Rectal smooth muscle tissue (tissue), 1 donor: Measurements from ENCODE around the gene CNTN1.
A peak's percentile ranks its signal among the peaks of the same experiment; 100 is the strongest.
"Not testable (repeated sequence)": the region's sequence is repeated elsewhere in the genome, so short reads cannot be mapped to it uniquely, and the experiment has no call there.

Source experiments
- H3K27ac ChIP-seq: one replicate; pipeline ENCODE4 v1.7.0; 2013; ENCODE audit warnings: low read depth, low read length, inconsistent platforms
- H3K27me3 ChIP-seq: one replicate; pipeline ENCODE4 v1.7.0; 2013; ENCODE audit warnings: low read length; ENCODE audit not compliant: control insufficient read depth, insufficient read depth
- H3K36me3 ChIP-seq: one replicate; pipeline ENCODE4 v1.7.0; 2013; ENCODE audit warnings: low read length; ENCODE audit not compliant: control insufficient read depth, insufficient read depth
- H3K4me1 ChIP-seq: one replicate; pipeline ENCODE4 v1.7.0; 2013; ENCODE audit warnings: low read length; ENCODE audit not compliant: control insufficient read depth, insufficient read depth
- H3K4me3 ChIP-seq: one replicate; pipeline ENCODE4 v1.7.0; 2013; ENCODE audit warnings: low read length
- H3K9ac ChIP-seq: one replicate; pipeline ENCODE4 v1.7.0; 2013; ENCODE audit warnings: low read length

The CNTN1 gene

GRCh38 chr12:41076114-41076513, 383.9 kb downstream of the CNTN1 start:
- Histone ChIP-seq H3K9ac (no peak overlapping the region), H3K4me3 (no peak overlapping the region), H3K27me3 (no peaks in the 10 kb centered on the region), H3K4me1 (no peaks in the 10 kb centered on the region), H3K36me3 (no peaks in the 10 kb centered on the region), H3K27ac (no peak overlapping the region)

- not testable (repeated sequence) for H3K4me3 ChIP-seq, H3K36me3 ChIP-seq, H3K9ac ChIP-seq, H3K4me1 ChIP-seq, H3K27me3 ChIP-seq, H3K27ac ChIP-seq
Observed at GRCh38 chr12:41081241-41081640, 389.0 kb downstream of the CNTN1 start.

GRCh38 chr12:41089438-41089837, 397.2 kb downstream of the CNTN1 start:
- no peak overlapping the region for H3K4me3 ChIP-seq

GRCh38 chr12:41092115-41092514, 399.9 kb downstream of the CNTN1 start:
- no peaks in the 10 kb centered on the region for H3K27me3 ChIP-seq
- no peaks in the 10 kb centered on the region for H3K4me1 ChIP-seq
- H3K4me3 ChIP-seq, result no peak overlapping the region
- H3K36me3 ChIP-seq, result no peaks in the 10 kb centered on the region
- H3K9ac ChIP-seq, result no peak overlapping the region
- no peak overlapping the region for H3K27ac ChIP-seq

More at GRCh38 chr12:41089438-41089837, 397.2 kb downstream of the CNTN1 start:
- no peak overlapping the region for H3K9ac ChIP-seq
- H3K4me1 ChIP-seq, result no peaks in the 10 kb centered on the region
- H3K27ac ChIP-seq, result no peak overlapping the region
- H3K36me3 ChIP-seq, result no peaks in the 10 kb centered on the region
- no peaks in the 10 kb centered on the region for H3K27me3 ChIP-seq

- no peak overlapping the region for H3K27ac ChIP-seq
- no peak overlapping the region for H3K4me3 ChIP-seq
- no peaks in the 10 kb centered on the region for H3K4me1 ChIP-seq
- no peak overlapping the region for H3K9ac ChIP-seq
- no peaks in the 10 kb centered on the region for H3K27me3 ChIP-seq
- no peaks in the 10 kb centered on the region for H3K36me3 ChIP-seq
Observed at GRCh38 chr12:41096797-41097196, 404.6 kb downstream of the CNTN1 start.

GRCh38 chr12:41100572-41100971, 408.3 kb downstream of the CNTN1 start:
- Histone ChIP-seq H3K36me3 (no peaks in the 10 kb centered on the region), H3K9ac (no peak overlapping the region), H3K4me1 (no peaks in the 10 kb centered on the region), H3K27ac (no peak overlapping the region), H3K27me3 (no peaks in the 10 kb centered on the region), H3K4me3 (no peak overlapping the region)

GRCh38 chr12:41101806-41102205, 409.6 kb downstream of the CNTN1 start:
- H3K36me3 ChIP-seq, result no peaks in the 10 kb centered on the region
- H3K4me3 ChIP-seq, result no peak overlapping the region
- no peaks in the 10 kb centered on the region for H3K27me3 ChIP-seq
- no peak overlapping the region for H3K9ac ChIP-seq
- no peak overlapping the region for H3K27ac ChIP-seq
- H3K4me1 ChIP-seq, result no peaks in the 10 kb centered on the region

GRCh38 chr12:41103614-41104013, 411.4 kb downstream of the CNTN1 start:
- no peak overlapping the region for H3K27ac ChIP-seq
- no peaks in the 10 kb centered on the region for H3K27me3 ChIP-seq
- H3K4me3 ChIP-seq, result no peak overlapping the region
- H3K36me3 ChIP-seq, result no peaks in the 10 kb centered on the region
- H3K9ac ChIP-seq, result no peak overlapping the region
- peaks cover 8% of the 10 kb centered on the region for H3K4me1 ChIP-seq

- Histone ChIP-seq H3K4me3 (no peak overlapping the region), H3K27ac (no peak overlapping the region), H3K9ac (no peak overlapping the region), H3K36me3 (no peaks in the 10 kb centered on the region), H3K4me1 (peaks cover 16% of the 10 kb centered on the region), H3K27me3 (no peaks in the 10 kb centered on the region)
Observed at GRCh38 chr12:41106315-41106714, 414.1 kb downstream of the CNTN1 start.

- H3K4me1 ChIP-seq, result peaks cover 16% of the 10 kb centered on the region
- H3K9ac ChIP-seq, result no peak overlapping the region
- H3K36me3 ChIP-seq, result no peaks in the 10 kb centered on the region
- no peak overlapping the region for H3K4me3 ChIP-seq
- H3K27ac ChIP-seq, result peak overlapping the region; percentile 29
- H3K27me3 ChIP-seq, result no peaks in the 10 kb centered on the region
Observed at GRCh38 chr12:41108032-41108431, 415.8 kb downstream of the CNTN1 start.

- no peaks in the 10 kb centered on the region for H3K36me3 ChIP-seq
- H3K27me3 ChIP-seq, result no peaks in the 10 kb centered on the region
- no peak overlapping the region for H3K9ac ChIP-seq
- H3K4me1 ChIP-seq, result peaks cover 15% of the 10 kb centered on the region
- H3K27ac ChIP-seq, result no peak overlapping the region
- no peak overlapping the region for H3K4me3 ChIP-seq
Observed at GRCh38 chr12:41112903-41113302, 420.7 kb downstream of the CNTN1 start.

GRCh38 chr12:41120211-41120610, 428.0 kb downstream of the CNTN1 start:
- Histone ChIP-seq H3K27me3 (no peaks in the 10 kb centered on the region), H3K27ac (no peak overlapping the region), H3K9ac (no peak overlapping the region), H3K36me3 (no peaks in the 10 kb centered on the region), H3K4me3 (no peak overlapping the region), H3K4me1 (no peaks in the 10 kb centered on the region)

- Histone ChIP-seq H3K9ac (no peak overlapping the region), H3K27me3 (no peaks in the 10 kb centered on the region), H3K4me1 (no peaks in the 10 kb centered on the region), H3K36me3 (no peaks in the 10 kb centered on the region), H3K4me3 (no peak overlapping the region), H3K27ac (no peak overlapping the region)
Observed at GRCh38 chr12:41121374-41121773, 429.1 kb downstream of the CNTN1 start.
